Neural cell (in vitro differentiated cells): ENCODE results near the gene NKRF. TPM values are rescaled to one million over a fixed set of nuclear protein-coding genes. Genes with fewer than 3 reads are reported as not detected.
A peak's percentile ranks its signal among the peaks of the same experiment; 100 is the strongest.

Experiments used
- H2AFZ ChIP-seq: fragments of 200-600, 300-800 bp; sonication (generic), shearing (Covaris generic); 2 replicates; pipeline ENCODE4 v1.6.0; 2014; ENCODE audit warnings: low read depth, mild to moderate bottlenecking, antibody characterized with exemption, low read length, moderate library complexity
- H3F3A ChIP-seq: fragments of 200-600 bp; shearing (Covaris generic); 2 replicates; pipeline ENCODE4 v1.6.1; 2016; ENCODE audit warnings: mild to moderate bottlenecking, moderate library complexity, mixed read lengths, antibody characterized with exemption, low read length; ENCODE audit not compliant: insufficient read depth, poor library complexity, severe bottlenecking
- H3K27ac ChIP-seq: fragments of 200-600, 300-800 bp; sonication (generic), shearing (Covaris generic); 2 replicates; pipeline ENCODE4 v1.5.1; 2014; ENCODE audit warnings: mild to moderate bottlenecking, low read length, moderate library complexity
- H3K27me3 ChIP-seq: fragments of 300-800, 200-600 bp; sonication (generic), shearing (Covaris generic); 2 replicates; pipeline ENCODE4 v1.6.0; 2014; ENCODE audit warnings: mild to moderate bottlenecking, low read depth, low read length, moderate library complexity; ENCODE audit not compliant: insufficient read depth
- H3K36me3 ChIP-seq: fragments of 300-800, 200-600 bp; sonication (generic), shearing (Covaris generic); 2 replicates; pipeline ENCODE4 v1.5.1; 2014; ENCODE audit warnings: mild to moderate bottlenecking, antibody characterized with exemption, low read length, moderate library complexity; ENCODE audit not compliant: insufficient read depth
- H3K4me2 ChIP-seq: fragments of 300-800, 200-600 bp; sonication (generic), shearing (Covaris generic); 2 replicates; pipeline ENCODE4 v1.6.0; 2014; ENCODE audit warnings: mild to moderate bottlenecking, low read length
- H3K4me3 ChIP-seq: fragments of 300-800, 200-600 bp; sonication (generic), shearing (Covaris generic); 2 replicates; pipeline ENCODE4 v1.5.1; 2014; ENCODE audit warnings: mild to moderate bottlenecking, low read length, moderate library complexity
- H3K79me2 ChIP-seq: fragments of 200-600 bp; shearing (Covaris generic); replicated peaks from 2 replicates; pipeline ENCODE4 v1.6.0; 2014; ENCODE audit warnings: mild to moderate bottlenecking, low read length, moderate library complexity; ENCODE audit not compliant: insufficient read depth
- H3K9ac ChIP-seq: fragments of 300-800, 200-600 bp; sonication (generic), shearing (Covaris generic); 2 replicates; pipeline ENCODE4 v1.6.1; 2016; ENCODE audit warnings: mild to moderate bottlenecking, low read length, mixed read lengths
- H3K9me2 ChIP-seq: fragments of 200-600 bp; shearing (Covaris generic); 2 replicates; pipeline ENCODE4 v1.6.1; 2016; ENCODE audit warnings: mild to moderate bottlenecking, low read length, mixed read lengths; ENCODE audit not compliant: insufficient read depth
- H3K9me3 ChIP-seq: fragments of 200-600, 300-800 bp; sonication (generic), shearing (Covaris generic); 2 replicates; pipeline ENCODE4 v1.6.1; 2016; ENCODE audit warnings: mild to moderate bottlenecking, mixed run types, low read length, moderate library complexity, mixed read lengths
- H4K20me1 ChIP-seq: fragments of 200-600 bp; shearing (Covaris generic); 2 replicates; pipeline ENCODE4 v1.6.1; 2016; ENCODE audit warnings: mild to moderate bottlenecking, mixed run types; ENCODE audit not compliant: insufficient read depth
- CTCF ChIP-seq: fragments of 450-650 bp; IDR thresholded peaks from 2 replicates; pipeline ENCODE4 v1.5.1; 2014; ENCODE audit warnings: antibody characterized with exemption, mild to moderate bottlenecking, moderate library complexity; ENCODE audit not compliant: poor library complexity, severe bottlenecking
- EP300 ChIP-seq: fragments of 450-650 bp; conservative IDR thresholded peaks from 2 replicates; pipeline ENCODE4 v1.6.1; 2014; ENCODE audit warnings: antibody characterized with exemption, mild to moderate bottlenecking, moderate library complexity; ENCODE audit not compliant: poor library complexity, severe bottlenecking
- EZH2 ChIP-seq: fragments of 200-600, 300-800 bp; shearing (Covaris generic), sonication (generic); IDR thresholded peaks from 2 replicates; pipeline ENCODE4 v1.6.1; 2014; ENCODE audit warnings: antibody characterized with exemption, low read length, borderline replicate concordance, mild to moderate bottlenecking; ENCODE audit not compliant: insufficient read depth, poor library complexity, severe bottlenecking
- MXI1 ChIP-seq: fragments of 450-650 bp; conservative IDR thresholded peaks from 2 replicates; pipeline ENCODE4 v1.6.1; 2014; ENCODE audit warnings: antibody characterized with exemption, mild to moderate bottlenecking; ENCODE audit not compliant: poor library complexity, severe bottlenecking
- POLR2AphosphoS5 ChIP-seq: IDR thresholded peaks from 2 replicates; pipeline ENCODE4 v1.6.1; 2012
- RAD21 ChIP-seq: fragments of 450-650 bp; conservative IDR thresholded peaks from 2 replicates; pipeline ENCODE4 v1.6.1; 2014; ENCODE audit warnings: antibody characterized with exemption, mild to moderate bottlenecking, moderate library complexity
- REST ChIP-seq: IDR thresholded peaks from 2 replicates; pipeline ENCODE4 v1.6.1; 2012; ENCODE audit warnings: borderline replicate concordance
- SMC3 ChIP-seq: fragments of 450-650 bp; conservative IDR thresholded peaks from 2 replicates; pipeline ENCODE4 v1.6.1; 2014; ENCODE audit warnings: antibody characterized with exemption, mild to moderate bottlenecking, moderate library complexity; ENCODE audit not compliant: poor library complexity
- TAF1 ChIP-seq: IDR thresholded peaks from 2 replicates; pipeline ENCODE4 v1.6.1; 2012; ENCODE audit warnings: low read depth
- polyA minus RNA-seq: library from RNA; depleted of rRNA, polyadenylated mRNA; stranded (reverse); fragments of >200 nt; gene quantifications from 2 replicates; pipeline ENCODE4 v1.2.3, GENCODE V29; 2014
- polyA plus RNA-seq: library from polyadenylated mRNA; depleted of rRNA; stranded (reverse); fragments of >200 nt; gene quantifications from 2 replicates; pipeline ENCODE4 v1.2.3, GENCODE V29; 2014

NKRF gene
- polyA plus RNA-seq (22.5 and 27.0 TPM in 2 replicates), polyA minus RNA-seq (32.1 and 37.3 TPM in 2 replicates)

GRCh38 chrX:119606280-119607017 lies at the start of gene NKRF:
Gene NKRF, minus strand, starts transcription at chrX:119606424.
- peak within 1 kb of the TSS; percentile 90 for H3K27ac ChIP-seq

GRCh38 chrX:119655125-119655524 lies 48.9 kb upstream of the NKRF start:
- no peaks in the 10 kb centered on the region for H3K9me2 ChIP-seq
- H2AFZ ChIP-seq, result no peak overlapping the region
- H3K4me3 ChIP-seq, result no peak overlapping the region
- no peak overlapping the region for H3K27ac ChIP-seq
- H3K9me3 ChIP-seq, result no peaks in the 10 kb centered on the region
- no peaks in the 10 kb centered on the region for H3F3A ChIP-seq
- H3K9ac ChIP-seq, result no peak overlapping the region
- H3K27me3 ChIP-seq, result no peaks in the 10 kb centered on the region
- H4K20me1 ChIP-seq, result no peaks in the 10 kb centered on the region
- no peaks in the 10 kb centered on the region for H3K36me3 ChIP-seq
- H3K79me2 ChIP-seq, result no peaks in the 10 kb centered on the region
- TF ChIP-seq RAD21 (no peak), REST (no peak), EZH2 (no peak), MXI1 (no peak), SMC3 (no peak), POLR2AphosphoS5 (no peak), EP300 (no peak), TAF1 (no peak), CTCF (no peak)
- no peak overlapping the region for H3K4me2 ChIP-seq

More at GRCh38 chrX:119606280-119607017, at the start of gene NKRF:
- Histone ChIP-seq H3K9me3 (no peaks in the 10 kb centered on the region), H3K36me3 (no peaks in the 10 kb centered on the region), H4K20me1 (no peaks in the 10 kb centered on the region), H3K4me2 (no peak within 1 kb of the TSS), H3K79me2 (peaks cover 33% of the 10 kb centered on the region), H2AFZ (peak within 1 kb of the TSS; percentile 38), H3F3A (no peaks in the 10 kb centered on the region), H3K9me2 (no peaks in the 10 kb centered on the region), H3K9ac (peak within 1 kb of the TSS; percentile 92), H3K4me3 (peak within 1 kb of the TSS; percentile 78), H3K27me3 (no peaks in the 10 kb centered on the region)
- TF ChIP-seq POLR2AphosphoS5 (peak; percentile 95), EP300 (no peak), TAF1 (peak; percentile 1), REST (no peak), RAD21 (no peak)
